GM18508 (cell line): ENCODE results near the gene ZNF576.
"Not testable (repeated sequence)": the region's sequence is repeated elsewhere in the genome, so short reads cannot be mapped to it uniquely, and the experiment has no call there.

ENCODE experiments used
- ATAC-seq: cut with Tn5 transposase; IDR thresholded peaks from one replicate; pipeline ENCODE4 v1.9.1; 2021; ENCODE audit warnings: moderate number of reproducible peaks; ENCODE audit not compliant: insufficient read depth, unreplicated experiment

ZNF576 gene, protein sequence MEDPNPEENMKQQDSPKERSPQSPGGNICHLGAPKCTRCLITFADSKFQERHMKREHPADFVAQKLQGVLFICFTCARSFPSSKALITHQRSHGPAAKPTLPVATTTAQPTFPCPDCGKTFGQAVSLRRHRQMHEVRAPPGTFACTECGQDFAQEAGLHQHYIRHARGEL

DNA sequence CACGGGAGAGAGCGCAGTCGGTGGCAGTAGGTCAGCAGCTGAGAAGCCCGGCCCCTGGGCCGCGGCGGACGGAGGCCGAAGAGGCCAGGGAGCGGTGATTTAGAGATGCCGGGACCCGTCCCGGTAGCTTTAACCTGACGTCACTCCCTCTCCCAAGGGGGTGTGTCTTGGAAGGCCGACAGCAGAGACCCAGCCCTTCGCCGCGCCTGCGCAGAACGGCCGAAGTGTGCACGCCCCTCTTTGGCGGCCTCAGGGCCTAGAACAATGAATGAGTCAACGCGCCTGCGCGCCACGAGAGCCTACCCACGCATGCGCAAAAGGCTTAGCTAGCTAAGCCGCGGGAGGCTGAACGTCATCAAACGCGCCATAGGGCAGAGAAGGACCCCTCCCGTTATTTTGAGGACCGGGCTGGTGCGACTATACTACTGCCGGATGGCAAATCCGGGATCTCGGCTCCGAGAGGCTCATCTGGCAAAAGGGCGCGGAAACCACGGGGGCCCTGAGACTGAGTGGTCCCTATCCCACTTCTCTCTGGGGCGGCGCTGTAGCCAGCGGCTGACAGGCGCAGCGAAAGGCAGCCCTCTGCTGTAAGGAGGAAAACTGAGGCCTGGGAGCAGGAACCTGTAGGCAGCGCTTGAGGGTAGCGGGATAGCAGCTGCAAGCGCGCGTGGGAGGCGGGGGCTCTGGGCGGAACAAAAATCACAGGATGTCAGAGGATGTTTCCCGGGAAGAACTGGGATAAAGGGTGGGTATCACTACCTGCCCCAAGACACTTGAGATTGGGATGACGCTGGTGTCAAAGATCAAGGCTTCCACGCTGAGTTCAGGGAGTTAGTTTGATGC is at the start of gene ZNF576, which contains the start of gene IRGQ:
TSS of gene ZNF576 (plus strand) at position 597 of the 843 bp plus-strand sequence. CDS start 514 bp downstream, outside the sequence.
TSS of gene IRGQ (minus strand) at position 136 of the 843 bp plus-strand sequence. CDS start 796 bp downstream, outside the sequence.
- ATAC-seq, result peak; percentile 60

DNA sequence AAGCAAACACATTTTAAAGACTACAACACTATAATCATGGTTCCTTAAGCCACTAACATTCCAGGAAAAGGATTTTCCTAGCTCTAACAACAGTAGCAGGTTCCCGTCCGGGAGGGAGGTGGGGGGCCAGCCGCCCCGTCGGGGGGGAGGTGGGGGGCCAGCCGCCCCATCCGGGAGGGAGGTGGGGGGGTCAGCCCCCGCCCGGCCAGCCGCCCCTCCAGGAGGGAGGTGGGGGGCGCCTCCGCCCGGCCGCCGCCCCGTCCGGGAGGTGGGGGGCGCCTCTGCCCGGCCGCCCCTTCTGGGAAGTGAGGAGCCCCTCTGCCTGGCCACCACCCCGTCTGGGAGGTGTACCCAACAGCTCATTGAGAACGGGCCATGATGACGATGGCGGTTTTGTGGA is 48.5 kb upstream of the ZNF576 start:
- not testable (repeated sequence) for ATAC-seq

DNA sequence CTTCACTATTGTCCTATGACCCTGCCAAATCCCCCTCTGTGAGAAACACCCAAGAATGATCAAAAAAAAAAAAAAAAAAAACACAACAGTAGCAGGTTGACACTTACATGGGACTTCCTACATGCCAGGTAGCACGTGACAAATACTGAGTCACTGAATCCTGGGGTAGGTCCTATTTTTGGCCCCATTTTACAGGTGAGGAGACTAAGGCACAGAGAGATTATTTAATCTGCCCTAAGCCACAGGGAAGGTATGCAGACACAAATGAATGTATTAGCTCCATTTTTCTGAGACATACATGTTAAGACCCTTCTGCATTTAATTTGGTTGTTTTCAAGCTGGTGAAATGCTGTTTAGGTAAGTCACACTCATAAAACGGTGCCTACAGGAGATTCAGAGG is 47.7 kb upstream of the ZNF576 start:
- no peak for ATAC-seq

DNA sequence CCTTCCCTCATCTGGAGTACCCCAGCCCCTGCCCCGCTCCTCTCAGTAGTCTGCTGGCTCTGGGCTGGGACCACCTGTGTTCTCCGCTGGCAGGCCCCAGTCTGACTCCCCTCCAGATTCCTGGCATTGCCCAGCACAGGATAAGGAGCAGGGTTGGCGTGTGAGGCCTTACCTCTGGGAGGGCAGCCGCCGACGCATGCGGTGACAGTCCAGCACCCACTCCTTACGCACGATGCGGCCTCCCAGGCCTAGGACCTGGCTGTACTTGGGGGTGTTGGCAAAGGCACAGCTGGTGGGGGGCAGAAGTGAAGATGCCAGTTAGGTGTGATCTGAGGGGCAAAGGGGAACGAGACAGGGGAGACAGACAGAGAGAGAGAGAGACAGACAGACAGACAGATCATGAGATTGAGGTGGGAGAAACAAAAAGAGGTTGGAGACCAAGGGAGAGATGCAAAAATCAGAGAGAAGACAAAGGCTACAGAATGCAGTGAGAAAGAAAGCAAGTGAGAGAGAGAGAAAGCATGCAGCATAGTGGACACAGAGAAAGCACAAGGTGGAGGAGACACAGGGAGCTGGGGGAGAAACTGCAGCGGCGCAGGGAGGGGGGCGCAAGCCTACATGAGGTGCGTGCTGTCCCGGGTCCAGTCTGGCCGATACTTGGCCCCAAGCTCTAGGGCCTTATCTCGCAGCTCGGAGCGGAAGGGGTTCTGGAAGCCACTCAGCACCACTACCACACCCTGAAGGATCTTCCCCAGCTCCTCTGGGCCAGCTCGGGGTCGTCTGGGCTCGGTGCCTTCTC is 44.8 kb upstream of the ZNF576 start:
- ATAC-seq, result no peak

DNA sequence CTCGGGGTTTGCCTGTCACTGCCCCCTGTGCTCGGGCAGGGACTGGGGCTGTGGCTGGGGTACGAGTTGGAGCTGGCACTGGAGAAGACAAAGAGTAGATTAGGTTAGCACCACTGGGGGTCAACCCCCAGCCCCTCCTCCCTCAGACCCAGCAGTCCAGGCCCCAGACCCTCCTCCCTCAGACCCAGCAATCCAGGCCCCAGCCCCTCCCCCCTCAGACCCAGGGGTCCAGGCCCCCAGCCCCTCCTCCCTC is 44.3 kb upstream of the ZNF576 start:
- no peak for ATAC-seq

DNA sequence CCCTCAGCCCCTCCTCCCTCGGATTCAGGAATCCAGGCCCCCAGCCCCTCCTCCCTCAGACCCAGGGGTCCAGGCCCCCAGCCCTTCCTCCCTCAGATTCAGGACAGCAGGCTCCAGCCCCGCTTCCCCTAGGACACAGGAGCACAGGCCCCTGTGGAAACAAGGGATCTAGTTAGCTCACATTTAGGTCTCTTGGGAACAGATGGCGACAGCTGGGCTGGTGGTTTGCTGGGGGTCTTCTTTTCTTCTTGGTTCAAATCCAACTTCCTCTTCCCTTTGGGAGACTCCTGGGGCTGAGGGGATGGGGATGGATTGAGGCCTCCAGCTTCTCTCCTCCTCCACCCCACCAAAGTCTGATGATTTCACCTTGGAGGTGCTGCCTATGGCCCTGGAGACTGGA is 43.8 kb upstream of the ZNF576 start:
- ATAC-seq, result no peak

DNA sequence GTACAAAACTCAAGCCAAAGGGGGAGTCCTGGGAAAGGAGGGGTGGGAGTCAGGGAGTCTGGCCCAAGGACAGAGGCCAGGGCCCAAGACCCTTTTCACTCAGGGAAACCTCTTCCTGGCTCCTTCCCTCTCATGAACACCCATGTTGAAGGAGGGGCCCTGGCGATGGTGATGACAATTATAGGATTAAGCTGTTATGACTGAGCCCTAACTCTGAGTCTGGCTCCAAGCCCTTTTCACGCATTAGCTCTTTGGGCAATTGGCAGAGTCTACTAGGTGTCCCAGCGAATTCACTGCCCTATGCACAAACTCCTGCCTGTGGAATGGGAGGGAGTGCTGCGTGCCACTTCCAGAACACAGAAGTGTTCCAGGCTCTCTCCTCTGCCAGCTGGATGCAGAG is 42.7 kb upstream of the ZNF576 start:
- no peak for ATAC-seq

DNA sequence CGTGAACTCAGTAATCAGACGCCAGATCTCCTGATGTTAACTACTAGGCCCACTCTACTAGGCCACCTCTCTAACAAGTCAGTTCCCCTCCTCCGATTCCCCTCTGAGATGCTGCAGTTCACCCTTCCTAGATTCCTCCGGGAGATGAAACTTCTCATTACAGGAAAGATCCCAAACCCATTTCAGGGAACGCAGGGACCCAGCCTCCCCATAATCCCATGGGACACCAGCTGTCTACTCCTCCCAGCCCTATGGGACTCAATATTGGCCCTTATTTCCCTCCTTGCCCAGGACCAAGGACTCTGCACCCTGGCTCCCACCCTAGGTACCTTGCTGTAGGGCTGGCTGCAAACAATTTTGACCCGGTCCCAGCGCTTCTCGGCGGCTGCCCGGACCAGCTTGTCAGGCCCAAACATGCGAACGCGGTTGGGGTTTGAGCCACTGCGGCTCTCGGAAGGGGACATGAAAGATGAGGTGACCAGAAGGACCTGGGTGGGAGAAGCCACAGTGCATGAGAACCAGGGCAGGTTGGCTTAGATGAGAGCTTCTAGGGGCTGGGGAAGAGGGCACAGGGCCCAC is 42.0 kb upstream of the ZNF576 start:
- no peak for ATAC-seq

DNA sequence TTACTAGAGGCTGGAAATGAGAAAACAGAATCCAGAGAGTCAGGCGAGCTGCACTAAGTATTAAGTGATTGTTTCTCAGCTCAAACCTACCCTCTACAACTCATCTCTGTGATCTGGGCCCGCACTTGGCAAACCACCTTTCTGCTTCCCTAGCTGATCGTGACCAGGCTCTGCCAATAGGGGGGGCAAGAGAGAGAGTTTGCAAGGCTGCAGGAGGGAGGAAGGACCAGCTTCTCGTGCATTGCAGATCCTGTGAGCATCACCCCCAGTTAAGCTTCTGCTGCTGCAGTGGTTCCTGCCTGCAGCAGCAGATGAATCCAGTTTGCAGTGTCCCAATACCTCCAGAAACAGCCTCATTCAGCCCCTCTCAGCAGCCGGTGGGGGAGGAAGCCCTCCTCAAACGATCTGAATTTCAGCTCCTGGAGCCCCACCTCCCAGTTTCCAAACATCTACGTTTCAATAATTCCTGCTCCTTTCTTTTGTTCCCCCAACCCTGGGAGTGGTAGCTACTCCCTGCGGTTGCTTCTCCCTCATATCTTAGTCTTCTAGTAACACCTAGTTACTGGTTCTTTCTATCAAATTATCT is 41.1 kb upstream of the ZNF576 start:
- ATAC-seq, result no peak

DNA sequence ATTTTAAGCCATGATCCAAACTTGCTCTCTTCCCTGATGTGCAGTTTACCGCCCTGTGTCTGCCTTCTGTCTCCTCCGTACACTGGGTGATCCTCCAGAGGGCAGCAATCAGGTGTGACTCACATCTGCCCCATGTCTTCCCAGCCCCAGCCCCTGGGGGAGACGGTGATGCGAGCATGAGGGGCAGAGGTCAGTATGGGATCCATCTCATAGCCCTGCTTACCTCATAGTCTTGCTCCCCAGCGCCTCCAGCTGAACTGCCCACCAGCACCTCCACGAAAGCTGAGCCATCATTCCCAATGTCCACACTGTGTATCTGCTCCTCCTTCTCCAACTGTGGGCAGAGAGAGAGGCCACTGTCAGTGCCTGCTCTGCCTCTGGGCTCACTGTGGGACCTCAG is 35.7 kb upstream of the ZNF576 start:
- ATAC-seq, result no peak

DNA sequence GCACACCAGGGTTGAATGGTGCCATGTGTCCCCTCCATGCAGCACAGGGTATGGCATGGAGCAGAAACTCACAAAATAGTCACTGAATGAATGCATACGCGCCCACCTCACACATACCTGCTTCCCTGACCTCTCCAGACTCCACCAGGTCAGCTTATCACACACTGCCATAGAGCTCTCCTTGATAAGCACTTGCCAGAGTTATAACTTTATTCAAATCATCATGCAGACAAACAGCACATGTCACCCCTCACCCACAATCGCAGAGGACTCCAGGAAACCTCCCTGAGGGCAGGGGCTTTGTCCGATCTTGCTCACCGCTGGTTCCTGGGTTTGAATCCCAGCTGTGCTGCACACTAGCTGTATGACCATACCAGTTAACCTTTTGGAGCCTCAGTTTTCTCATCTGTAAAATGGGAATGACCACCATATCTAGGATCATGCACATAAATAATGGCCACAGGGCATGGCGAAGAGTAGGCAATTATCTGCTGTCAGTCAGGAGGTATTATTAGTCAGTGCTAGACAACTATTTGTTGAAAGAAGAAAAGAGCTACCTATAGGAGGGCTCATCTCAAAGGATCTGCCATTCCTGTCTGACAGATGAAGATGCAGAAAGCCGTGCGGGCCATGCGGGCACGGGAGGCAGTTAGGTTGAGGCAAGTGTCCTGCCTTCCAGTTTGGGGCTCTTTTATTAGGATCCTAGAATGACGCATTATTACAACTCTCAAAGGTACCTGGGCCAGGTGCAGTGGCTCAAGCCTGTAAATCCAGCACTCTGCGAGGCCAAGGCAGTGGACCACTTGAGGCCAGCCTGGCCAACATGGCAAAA is 35.0 kb upstream of the ZNF576 start:
- ATAC-seq, result no peak

DNA sequence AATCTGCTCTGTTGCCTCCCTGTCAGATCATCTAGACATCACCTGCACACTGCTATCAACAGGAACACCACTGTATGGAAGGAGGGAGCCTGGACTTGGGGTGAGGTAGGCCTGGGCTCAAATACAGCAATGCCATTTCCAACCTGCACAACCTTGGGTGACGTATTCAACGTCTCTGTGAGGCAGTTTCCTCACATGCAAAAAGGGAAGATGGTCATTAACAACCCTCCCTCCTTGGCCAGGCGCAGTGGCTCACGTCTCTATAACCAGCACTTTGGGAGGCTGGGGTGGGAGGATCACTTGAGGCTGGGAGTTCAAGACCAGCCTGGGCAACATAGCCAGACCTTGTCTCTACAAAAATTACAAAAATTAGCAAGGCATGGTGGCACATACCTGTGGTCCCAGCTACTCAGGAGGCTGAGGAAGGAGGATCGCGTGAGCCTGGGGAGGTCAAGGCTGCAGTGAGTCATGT is 34.1 kb upstream of the ZNF576 start:
- no peak for ATAC-seq

DNA sequence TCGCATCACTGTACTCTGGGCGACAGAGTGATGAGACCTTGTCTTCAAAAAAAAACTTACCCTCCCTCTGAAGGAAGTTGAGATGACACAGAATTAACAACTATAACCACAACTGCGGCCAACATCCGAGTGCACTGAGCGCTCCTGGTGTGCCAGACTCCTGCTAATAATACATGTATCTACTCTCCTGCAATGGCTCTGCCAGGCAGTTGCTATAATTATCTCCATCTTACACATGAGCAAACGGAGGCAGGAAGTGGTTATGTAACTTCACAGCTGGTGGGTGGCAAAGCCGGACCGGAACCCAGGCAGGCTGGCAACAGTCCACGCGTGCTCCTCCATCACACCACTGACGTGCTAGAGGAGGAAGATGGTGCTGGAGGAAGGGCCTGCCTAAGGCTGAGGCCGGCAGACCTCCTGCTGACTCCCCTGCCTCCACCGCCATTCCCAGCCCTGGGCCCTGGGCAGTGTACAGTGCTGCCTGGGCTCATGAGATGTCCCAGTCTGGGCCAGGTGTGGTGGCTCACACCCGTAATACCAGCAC is 33.6 kb upstream of the ZNF576 start:
- ATAC-seq, result no peak

DNA sequence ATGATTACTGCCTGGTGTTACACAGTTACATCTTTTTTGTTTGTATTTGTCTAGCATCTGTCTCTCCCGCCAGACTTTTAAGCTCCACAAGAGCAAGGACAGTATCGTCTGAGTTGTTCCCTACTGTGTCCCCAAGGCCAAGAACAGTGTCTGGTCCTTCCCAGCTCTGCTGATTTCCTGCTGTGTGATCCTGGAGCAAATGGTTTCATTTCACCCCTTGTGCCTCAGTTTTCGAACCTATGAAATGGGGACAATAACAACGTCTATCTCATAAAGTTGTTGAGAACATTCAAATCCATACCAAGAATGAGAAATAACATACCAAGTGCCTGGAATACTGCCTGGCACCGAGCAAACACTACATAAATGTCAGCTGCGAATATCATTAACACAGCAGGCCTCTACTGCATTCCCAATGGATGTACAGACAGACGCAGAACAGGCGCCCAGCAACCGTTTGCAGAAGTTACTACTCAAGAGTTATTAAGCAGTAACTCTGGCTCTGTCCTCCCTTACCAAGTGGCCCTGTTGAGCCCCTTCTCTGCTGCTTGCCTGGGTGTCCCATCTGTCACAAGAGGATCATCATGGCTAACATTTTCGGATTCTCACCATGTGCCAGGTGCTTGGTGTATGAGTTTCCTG is 32.5 kb upstream of the ZNF576 start:
- no peak for ATAC-seq

DNA sequence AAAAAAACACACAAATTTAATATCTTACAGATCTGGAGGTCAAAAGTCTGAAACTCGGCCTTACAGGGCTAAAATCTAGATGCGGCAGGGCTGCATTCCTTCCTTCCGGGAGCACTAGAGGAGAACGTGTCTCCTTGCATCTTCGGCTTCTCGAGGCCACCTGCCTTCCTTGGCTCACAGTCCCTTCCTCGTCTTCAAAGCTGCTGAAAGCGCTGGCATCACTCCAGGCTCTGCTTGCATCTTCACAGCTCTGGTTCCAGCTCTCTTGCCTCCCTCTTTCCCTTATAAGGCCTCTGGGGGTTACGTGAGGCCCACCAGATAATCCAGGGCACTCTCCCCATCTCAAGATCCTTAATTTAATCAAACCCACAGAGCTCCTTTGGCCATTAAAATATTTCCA is 31.6 kb upstream of the ZNF576 start:
- no peak for ATAC-seq

DNA sequence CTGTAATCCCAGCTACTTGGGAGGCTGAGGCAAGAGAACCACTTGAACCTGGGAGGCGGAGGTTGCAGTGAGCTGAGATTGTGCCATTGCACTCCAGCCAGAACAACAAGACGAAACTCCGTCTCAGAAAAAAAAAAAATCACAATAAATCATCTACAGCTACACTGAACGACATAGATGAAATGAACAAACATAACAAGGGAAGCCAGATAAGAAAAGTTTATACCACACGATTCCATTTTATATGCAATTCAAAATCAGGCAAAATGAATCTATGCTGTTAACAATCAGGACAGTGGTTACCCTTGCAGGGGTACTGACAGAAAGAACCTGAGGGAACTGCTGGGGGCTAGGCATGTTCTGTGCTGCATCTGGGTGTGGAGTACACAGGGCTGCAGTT is 26.7 kb upstream of the ZNF576 start:
- ATAC-seq, result no peak

DNA sequence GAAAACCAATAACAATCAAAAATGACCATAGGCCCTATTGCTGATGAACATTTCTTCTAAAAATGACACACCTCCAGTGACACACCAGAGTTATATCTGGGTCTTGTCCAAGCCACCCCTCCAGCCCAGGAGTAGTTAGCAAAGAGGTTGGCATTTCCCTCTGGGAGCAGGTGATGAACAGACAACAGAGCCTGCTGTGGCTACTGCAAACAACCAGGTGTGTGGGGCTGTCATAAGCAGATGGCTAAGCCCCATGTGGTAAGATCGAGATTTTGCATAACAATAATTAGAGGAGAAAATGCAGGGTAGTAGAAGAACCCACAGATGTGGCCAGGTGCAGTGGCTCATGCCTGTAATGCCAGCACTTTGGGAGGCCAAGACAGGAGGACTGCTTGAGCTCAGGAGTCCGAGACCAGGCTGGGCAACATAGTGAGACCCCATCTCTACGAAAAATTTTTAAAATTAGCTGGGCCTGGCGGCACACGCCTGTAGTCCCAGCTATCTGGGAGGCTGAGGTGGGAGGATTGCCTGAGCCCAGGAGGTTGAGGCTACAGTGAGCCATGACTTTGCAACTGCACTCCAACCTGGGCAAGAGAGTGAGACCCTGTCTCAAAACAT is 26.1 kb upstream of the ZNF576 start:
- no peak for ATAC-seq

DNA sequence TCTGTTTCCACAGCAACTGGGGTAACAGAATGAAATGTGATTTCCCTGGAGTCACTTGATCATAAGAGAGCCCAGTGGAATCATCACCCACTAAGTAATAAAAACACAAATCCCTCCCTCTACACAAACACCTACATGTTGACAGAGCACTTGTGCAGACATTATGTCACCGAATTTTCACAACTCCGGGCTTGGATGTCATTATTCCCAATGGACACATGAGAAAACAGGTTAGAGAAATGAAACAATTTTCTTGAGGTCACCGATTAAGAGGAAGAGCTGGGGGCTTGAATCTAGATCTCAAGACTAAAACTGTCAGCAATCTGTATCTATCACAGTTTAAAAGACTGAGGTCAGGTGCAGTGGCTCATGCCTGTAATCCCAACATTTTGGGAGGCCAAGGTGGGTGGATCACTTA is 24.2 kb upstream of the ZNF576 start:
- ATAC-seq, result no peak
